Cardiac muscle cell (in vitro differentiated cells and primary cell): Measurements from ENCODE around the gene GYS2. TPM values are rescaled to one million over a fixed set of nuclear protein-coding genes. Genes with fewer than 3 reads are reported as not detected.
A peak's percentile ranks its signal among the peaks of the same experiment; 100 is the strongest.

ENCODE experiments used
- DNase-seq, 2 donors: peaks; one replicate each; pipeline versions ENCODE4 v3.0.0 to v3.0.0-alpha.2; 2010 to 2017; ENCODE audit warnings: low read depth in 1 of 2, low spot score in 1 of 2
- H3K27ac ChIP-seq: fragments of 200-600 bp; sonication (generic); 2 replicates; pipeline ENCODE4 v1.5.1; 2016
- H3K27me3 ChIP-seq: fragments of 200-600 bp; sonication (generic); 2 replicates; pipeline ENCODE4 v1.6.0; 2016; ENCODE audit warnings: control low read depth
- H3K36me3 ChIP-seq: fragments of 200-600 bp; sonication (generic); 2 replicates; pipeline ENCODE4 v1.5.1; 2016; ENCODE audit warnings: control low read depth
- H3K4me1 ChIP-seq: fragments of 200-600 bp; sonication (generic); 2 replicates; pipeline ENCODE4 v1.8.1; 2017; ENCODE audit warnings: low read depth, mild to moderate bottlenecking, mixed run types
- H3K4me3 ChIP-seq: fragments of 200-600 bp; sonication (generic); 2 replicates; pipeline ENCODE4 v1.5.1; 2016; ENCODE audit warnings: mild to moderate bottlenecking
- H3K9me3 ChIP-seq: fragments of 200-600 bp; sonication (generic); 2 replicates; pipeline ENCODE4 v1.5.1; 2017; ENCODE audit warnings: low read depth, mild to moderate bottlenecking, control low read depth
- CTCF ChIP-seq: IDR thresholded peaks from 2 replicates; pipeline ENCODE4 v1.5.1; 2012; ENCODE audit warnings: low read depth, mild to moderate bottlenecking, low read length
- polyA plus RNA-seq: library from polyadenylated mRNA; unstranded; fragments of >200 nt; fragmentation: Nextera tagmentation; extraction: Ambion mirVana; gene quantifications from 2 replicates; pipeline ENCODE4 v1.2.1, GENCODE V29; 2016
- total RNA-seq: library from RNA; depleted of rRNA; stranded (reverse); fragments of >200 nt; gene quantifications from 2 replicates; pipeline ENCODE4 v1.2.3, GENCODE V29; 2016

Gene GYS2
- total and polyA plus RNA-seq, 2 experiments from 2014 or later: not detected

- H3K27ac ChIP-seq: no peak overlapping the region
- H3K9me3 ChIP-seq: no peaks in the 10 kb centered on the region
- H3K4me1 ChIP-seq: no peaks in the 10 kb centered on the region
- DNase-seq: no peak
- no peaks in the 10 kb centered on the region for H3K27me3 ChIP-seq
- no peak for TF ChIP-seq CTCF
- no peak overlapping the region for H3K4me3 ChIP-seq
- H3K36me3 ChIP-seq: no peaks in the 10 kb centered on the region
Observed at GRCh38 chr12:21561158-21561557, 43.5 kb downstream of the GYS2 start.

- Histone ChIP-seq H3K9me3 (no peaks in the 10 kb centered on the region), H3K27me3 (no peaks in the 10 kb centered on the region), H3K4me3 (no peak overlapping the region), H3K36me3 (no peaks in the 10 kb centered on the region), H3K4me1 (no peaks in the 10 kb centered on the region), H3K27ac (no peak overlapping the region)
- no peak for TF ChIP-seq CTCF
- DNase-seq: peak in 1 of 2 donors; percentile 82
Observed at GRCh38 chr12:21559855-21560569, 44.6 kb downstream of the GYS2 start.

- no peaks in the 10 kb centered on the region for H3K9me3 ChIP-seq
- no peak overlapping the region for H3K27ac ChIP-seq
- no peaks in the 10 kb centered on the region for H3K36me3 ChIP-seq
- H3K4me1 ChIP-seq: no peaks in the 10 kb centered on the region
- DNase-seq: no peak
- H3K4me3 ChIP-seq: no peak overlapping the region
- H3K27me3 ChIP-seq: no peaks in the 10 kb centered on the region
- TF ChIP-seq CTCF: no peak
Observed at GRCh38 chr12:21558100-21558679, 46.5 kb downstream of the GYS2 start.

- H3K4me1 ChIP-seq: no peaks in the 10 kb centered on the region
- H3K4me3 ChIP-seq: no peak overlapping the region
- no peaks in the 10 kb centered on the region for H3K36me3 ChIP-seq
- no peak for DNase-seq
- H3K27me3 ChIP-seq: no peaks in the 10 kb centered on the region
- TF ChIP-seq CTCF: no peak
- no peak overlapping the region for H3K27ac ChIP-seq
- H3K9me3 ChIP-seq: no peaks in the 10 kb centered on the region
Observed at GRCh38 chr12:21553329-21553675, 51.3 kb downstream of the GYS2 start.

- no peak for TF ChIP-seq CTCF
- H3K4me3 ChIP-seq: no peak overlapping the region
- no peaks in the 10 kb centered on the region for H3K27me3 ChIP-seq
- no peak for DNase-seq
- no peaks in the 10 kb centered on the region for H3K4me1 ChIP-seq
- H3K9me3 ChIP-seq: no peaks in the 10 kb centered on the region
- H3K36me3 ChIP-seq: no peaks in the 10 kb centered on the region
- no peak overlapping the region for H3K27ac ChIP-seq
Observed at GRCh38 chr12:21552635-21553328, 51.9 kb downstream of the GYS2 start.
